SKM-1 treated with dmso at 0.1 percent for 144 hours (cell line): Measurements from ENCODE around the gene LOXHD1.

Source experiments
- DNase-seq: peaks from one replicate; lab custom pipeline; 2025; ENCODE audit not compliant: unreplicated experiment; lab: John Stamatoyannopoulos, UW

The LOXHD1 gene

GRCh38 chr18:46657115-46657955 lies at the start of gene LOXHD1:
Gene LOXHD1 (minus strand): TSS chr18:46657220. CDS start chr18:46657033, 187 bp downstream.
- DNase-seq, result no peak

- no peak for DNase-seq
Measured at GRCh38 chr18:46705521-46705920, 48.5 kb upstream of the LOXHD1 start.

GRCh38 chr18:46704816-46705215 lies 47.8 kb upstream of the LOXHD1 start:
- no peak for DNase-seq

GRCh38 chr18:46704189-46704588 lies 47.2 kb upstream of the LOXHD1 start:
- no peak for DNase-seq

- no peak for DNase-seq
Measured at GRCh38 chr18:46702471-46702870, 45.5 kb upstream of the LOXHD1 start.

GRCh38 chr18:46700066-46700824 lies 43.2 kb upstream of the LOXHD1 start:
- no peak for DNase-seq

GRCh38 chr18:46696702-46697101 lies 39.7 kb upstream of the LOXHD1 start:
- no peak for DNase-seq

GRCh38 chr18:46696268-46696667 lies 39.2 kb upstream of the LOXHD1 start:
- DNase-seq, result no peak

GRCh38 chr18:46693996-46694395 lies 37.0 kb upstream of the LOXHD1 start:
- DNase-seq, result no peak

GRCh38 chr18:46688853-46689525 lies 32.0 kb upstream of the LOXHD1 start:
- DNase-seq, result no peak

GRCh38 chr18:46686186-46686585 lies 29.2 kb upstream of the LOXHD1 start:
- no peak for DNase-seq

- no peak for DNase-seq
Measured at GRCh38 chr18:46683252-46683651, 26.2 kb upstream of the LOXHD1 start.

- peak; percentile 52 for DNase-seq
Measured at GRCh38 chr18:46680784-46681695, 24.0 kb upstream of the LOXHD1 start.

- no peak for DNase-seq
Measured at GRCh38 chr18:46679846-46680598, 23.0 kb upstream of the LOXHD1 start.

GRCh38 chr18:46678785-46679399 lies 21.9 kb upstream of the LOXHD1 start:
- DNase-seq, result peak; percentile 68

GRCh38 chr18:46678041-46678440 lies 21.0 kb upstream of the LOXHD1 start:
- no peak for DNase-seq

GRCh38 chr18:46677611-46678010 lies 20.6 kb upstream of the LOXHD1 start:
- DNase-seq, result no peak

GRCh38 chr18:46676182-46676835 lies 19.3 kb upstream of the LOXHD1 start:
- no peak for DNase-seq

- peak; percentile 8 for DNase-seq
Measured at GRCh38 chr18:46675112-46675511, 18.1 kb upstream of the LOXHD1 start.
